Raji (cell line): ENCODE data around the gene KCNQ1OT1.

ENCODE experiments used
- POLR2A ChIP-seq: IDR thresholded peaks from 2 replicates; pipeline ENCODE4 v1.6.1; 2011; ENCODE audit warnings: low read depth, low read length, control low read depth; ENCODE audit not compliant: insufficient read depth

KCNQ1OT1 gene

DNA sequence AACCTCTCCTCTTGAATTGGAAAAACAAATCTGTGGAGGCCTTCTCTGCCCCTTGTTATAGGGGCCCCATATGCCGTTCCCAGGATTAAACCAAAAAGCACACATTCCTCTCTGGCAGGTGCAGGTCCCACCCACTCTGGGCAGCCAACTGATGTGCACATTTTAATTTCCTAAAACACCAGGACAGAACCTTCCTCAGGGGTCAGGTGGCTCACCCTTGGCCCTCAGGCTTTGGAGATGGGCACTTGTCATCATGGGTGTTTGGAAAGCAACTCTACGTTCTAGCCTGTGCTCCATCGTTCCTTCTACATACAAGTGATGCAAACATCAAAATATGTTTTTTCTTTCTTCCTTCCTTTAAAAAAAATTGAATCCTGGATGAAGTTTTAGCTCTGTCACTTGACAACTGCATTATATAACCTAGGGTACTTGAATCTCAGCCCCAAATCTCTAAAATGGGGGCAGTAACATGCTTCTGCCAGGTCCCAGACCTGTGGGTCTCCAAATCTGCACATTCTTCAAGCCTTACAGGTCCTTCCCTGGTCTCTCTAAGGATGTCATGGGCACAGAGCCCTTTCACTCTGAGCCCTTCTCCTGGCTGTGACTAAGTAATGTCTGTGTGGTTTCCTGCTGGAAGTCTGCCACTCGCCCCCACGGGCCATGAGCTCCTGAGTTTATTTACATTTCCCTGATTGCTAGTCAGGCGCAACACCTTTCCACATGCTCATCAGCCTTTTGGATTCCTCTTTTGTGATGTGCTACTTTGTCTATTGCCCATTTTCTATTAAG is 43.8 kb downstream of the KCNQ1OT1 start:
- TF ChIP-seq POLR2A: no peak

DNA sequence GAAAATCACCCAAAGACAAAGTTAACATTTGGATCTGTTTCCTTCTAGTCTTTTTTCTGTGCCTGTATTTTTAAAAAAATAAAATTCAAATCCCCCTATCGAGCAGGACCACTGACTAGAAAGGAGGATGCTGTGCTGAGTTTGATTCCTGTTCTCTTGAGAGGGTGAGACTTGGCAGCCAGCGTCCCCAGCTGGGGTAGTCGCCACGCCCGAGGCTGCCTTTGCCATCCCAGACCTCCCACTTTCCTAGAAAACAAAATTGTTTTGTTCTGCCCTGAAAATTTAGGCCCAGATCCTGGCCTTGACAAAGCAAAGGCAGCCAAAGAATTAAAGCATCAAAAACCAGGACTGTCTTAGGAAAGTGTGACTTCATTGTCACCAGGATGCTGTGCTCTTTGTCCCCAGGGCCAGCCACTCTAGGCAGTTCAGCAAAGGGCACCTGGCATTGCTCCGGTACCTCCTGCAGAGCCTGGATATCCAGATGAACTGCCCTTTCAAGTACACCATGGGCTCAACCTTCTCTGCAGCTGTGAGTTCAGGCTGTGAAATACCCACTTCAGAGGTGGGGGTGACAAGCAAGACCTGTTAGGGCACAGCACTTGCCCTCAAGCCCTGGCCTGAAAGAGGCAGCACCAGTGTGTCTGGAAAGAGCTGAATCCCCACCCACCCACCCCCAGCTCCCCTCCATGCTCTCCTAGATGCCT is 44.6 kb downstream of the KCNQ1OT1 start:
- TF ChIP-seq POLR2A: no peak

DNA sequence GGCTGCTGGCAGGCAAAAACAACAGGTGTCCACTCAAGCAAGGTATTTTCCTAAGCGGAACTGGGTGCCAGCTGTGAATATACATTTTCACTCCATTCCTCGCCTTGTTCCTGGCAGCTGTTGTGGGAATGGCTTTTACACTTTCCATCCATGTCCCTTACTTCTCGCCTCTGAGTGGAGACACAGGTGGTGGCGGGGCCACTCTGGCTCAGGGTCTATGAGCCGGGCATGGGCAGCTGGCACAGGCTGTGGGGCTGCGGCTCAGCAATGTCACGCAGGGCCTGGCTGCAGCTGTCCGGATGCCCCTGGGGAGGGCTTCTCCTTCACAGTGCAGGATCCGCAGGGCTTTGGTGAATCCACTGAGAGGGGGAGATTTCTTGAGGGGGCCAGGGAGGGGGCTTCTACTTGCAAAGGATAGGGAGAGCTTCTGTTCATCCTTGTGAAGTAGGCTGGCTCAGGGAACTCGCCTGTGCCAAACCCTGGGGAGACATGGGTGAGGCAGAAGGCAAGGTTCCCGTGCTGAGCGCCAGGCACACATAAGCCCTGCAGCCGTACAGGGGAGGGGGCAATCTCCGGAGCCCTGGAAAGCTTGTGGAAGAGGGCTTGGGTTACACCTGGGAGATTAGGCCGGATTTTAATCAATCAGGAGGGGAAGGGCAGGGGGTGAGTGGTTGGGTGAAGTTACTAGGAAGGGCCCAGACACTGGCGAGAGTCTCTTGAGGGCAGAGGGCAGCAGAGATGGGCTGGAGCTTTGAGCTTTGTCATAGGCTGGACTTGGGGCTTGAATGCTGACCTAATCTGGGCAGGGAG is 45.7 kb downstream of the KCNQ1OT1 start:
- no peak for TF ChIP-seq POLR2A

DNA sequence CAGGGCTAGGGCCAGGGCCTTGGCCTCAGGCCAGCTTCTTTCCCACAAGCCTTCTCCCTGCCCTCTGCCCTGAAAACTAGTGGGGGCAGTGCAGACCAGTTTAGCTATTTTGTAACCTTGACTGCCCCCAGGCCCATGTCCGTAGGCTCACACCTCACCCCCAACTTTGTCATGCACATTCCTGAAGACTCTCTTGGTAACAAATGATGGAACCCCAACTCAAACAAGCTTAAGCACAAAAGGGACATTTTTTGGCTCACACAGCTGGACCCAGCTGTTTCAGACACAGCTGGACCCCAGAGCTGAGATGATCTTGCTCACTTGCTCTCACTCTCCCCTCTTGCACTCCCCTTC is 46.6 kb downstream of the KCNQ1OT1 start:
- no peak for TF ChIP-seq POLR2A

DNA sequence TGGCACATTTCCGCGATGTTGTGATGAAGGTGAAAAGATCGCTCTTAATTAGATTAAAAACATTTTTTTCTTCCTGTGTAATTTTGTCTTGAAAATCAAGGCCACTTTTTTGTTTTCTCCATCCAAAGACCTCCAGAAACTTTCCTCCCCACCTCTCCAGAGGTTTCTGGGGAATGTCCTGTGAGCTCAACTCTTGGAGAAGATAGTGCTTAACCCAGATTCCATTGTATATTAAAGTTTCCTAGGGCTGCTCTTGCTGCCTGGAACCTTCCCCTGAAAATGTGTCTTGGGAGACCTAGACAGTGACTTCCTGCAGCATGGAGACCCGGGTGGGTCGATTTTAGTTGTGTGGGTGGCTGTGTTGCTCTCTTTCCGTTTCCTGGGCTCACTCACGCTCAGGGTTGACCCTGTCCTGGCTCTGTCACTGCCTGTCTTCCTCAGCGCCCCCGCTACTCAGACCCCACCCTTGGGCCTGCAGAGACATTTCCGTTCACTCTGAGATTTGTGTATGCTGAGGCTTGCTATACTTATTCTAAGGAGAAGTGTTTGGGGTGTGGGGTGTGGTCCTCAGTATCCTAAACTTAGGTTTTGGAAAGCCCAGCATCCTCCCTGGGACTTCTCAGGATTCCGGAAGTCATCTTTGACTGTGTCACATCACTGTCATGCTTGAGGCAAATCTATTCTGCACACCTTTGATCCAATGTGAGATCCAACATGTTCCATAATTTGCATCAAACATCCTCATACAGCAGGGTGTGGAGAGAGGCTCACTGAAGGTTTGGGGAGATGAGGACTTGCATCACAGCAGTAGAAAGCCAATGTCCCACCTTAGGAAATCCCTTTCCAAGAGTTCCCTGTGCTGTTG is 47.2 kb downstream of the KCNQ1OT1 start:
- TF ChIP-seq POLR2A: no peak

DNA sequence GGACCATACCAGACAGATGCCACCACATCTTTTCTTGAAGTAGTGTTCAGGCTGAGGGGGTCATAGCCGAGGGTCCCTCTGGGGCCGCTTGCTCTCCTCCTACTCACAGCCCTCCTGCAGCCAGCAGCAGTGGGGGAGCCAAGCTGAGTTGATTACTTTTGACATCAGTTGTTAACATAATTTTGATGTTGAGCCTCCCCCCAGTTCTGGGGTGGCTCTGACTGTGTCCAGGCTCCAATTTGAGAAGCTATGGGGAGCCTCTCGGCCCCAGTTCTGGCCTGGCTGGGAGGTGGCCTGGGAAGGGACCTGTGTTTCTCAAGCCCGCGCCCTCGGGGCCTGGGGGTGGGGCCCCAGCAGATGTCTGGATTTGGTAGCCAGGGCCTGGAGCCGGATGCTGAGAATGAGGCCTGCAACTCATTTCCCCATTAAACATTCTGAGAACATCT is 47.9 kb downstream of the KCNQ1OT1 start:
- TF ChIP-seq POLR2A: no peak

DNA sequence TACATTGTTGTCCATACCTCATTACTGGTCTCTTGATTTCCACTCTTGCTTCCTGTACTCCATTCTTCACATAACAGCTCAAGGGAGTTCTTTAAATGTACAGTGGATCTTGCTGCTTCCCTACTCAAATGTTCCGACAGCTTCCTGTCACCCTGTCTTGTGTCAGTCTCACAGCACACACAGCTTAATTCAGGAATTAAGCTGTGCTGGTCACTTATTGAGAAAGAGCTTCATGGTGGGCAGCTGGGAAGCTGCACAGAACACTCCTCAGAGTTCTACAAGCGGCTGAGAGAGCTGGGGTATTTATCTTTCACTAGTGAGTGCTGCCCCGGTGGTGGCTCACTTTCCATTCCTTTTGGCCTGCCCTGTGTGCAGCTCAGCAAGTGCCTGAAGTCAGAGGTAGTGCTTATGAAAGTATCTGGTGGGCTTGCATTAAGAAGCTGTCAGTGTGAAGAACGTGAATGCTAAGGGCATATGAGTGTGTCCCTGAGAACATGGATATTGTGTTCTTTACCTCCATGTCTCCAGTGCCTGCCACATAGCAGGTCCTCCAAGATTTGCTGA is 48.7 kb downstream of the KCNQ1OT1 start:
- TF ChIP-seq POLR2A: no peak

DNA sequence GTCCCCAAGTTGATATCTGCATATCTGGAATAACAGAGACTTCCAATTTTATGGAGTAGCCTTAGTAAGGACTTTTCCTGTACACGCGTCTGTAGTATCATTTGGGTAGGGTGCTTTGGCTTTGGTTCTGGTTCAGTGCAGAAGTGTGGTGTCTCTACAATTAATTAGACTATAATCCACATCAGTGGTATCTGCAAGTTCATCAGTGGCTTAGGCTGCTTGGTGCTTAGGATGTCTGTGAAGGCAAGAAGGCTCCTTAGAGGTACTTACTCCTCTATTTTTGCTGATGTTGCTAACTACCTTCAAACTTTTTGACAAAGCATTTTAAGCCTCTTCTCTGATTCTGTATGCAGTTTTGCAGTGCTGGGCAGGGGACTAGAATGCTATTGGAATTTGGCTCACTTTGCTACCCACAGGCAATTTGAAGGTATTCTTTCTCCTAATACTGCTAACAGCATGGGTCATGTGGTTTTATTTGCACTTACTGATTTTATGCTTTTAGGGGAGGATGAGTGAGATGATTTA is 49.4 kb downstream of the KCNQ1OT1 start:
- no peak for TF ChIP-seq POLR2A

DNA sequence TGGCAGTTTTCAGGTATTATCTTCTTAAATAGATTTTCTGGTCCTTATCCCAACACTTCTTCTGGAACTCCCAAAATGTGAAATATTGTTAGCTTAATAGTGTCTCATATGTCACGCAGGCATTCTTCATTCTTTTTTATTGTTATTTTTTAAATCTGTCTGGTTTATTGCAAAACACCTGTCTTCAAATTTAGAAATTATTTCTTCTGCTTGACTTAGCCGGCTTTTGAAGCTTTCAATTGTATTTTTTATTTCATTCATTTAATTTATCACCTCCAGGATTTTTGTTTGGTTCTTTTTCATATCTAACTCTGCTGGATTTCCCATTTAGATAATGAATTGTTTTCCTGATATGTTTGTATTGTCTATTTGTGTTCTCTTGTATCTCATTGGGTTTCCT is 49.9 kb downstream of the KCNQ1OT1 start:
- TF ChIP-seq POLR2A: no peak

DNA sequence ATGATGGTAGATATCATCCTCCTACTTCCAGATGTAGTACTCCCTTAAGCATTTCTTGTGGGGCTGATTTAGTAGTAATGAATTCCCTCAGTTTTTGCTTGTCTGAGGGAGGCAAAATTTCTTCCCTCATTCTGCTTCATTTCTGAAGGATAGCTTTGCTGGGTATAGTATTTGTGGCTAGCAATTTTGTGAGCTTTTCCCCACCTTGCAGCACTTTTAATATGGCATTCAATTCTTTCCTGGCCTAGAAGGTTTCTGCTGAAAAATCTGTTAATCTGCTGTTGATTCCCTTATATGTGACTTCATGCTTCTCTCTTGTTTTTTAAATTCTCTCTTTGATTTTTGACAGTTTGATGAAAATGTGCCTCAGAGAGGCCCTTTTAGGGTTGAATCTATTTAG is 50.4 kb downstream of the KCNQ1OT1 start:
- no peak for TF ChIP-seq POLR2A

DNA sequence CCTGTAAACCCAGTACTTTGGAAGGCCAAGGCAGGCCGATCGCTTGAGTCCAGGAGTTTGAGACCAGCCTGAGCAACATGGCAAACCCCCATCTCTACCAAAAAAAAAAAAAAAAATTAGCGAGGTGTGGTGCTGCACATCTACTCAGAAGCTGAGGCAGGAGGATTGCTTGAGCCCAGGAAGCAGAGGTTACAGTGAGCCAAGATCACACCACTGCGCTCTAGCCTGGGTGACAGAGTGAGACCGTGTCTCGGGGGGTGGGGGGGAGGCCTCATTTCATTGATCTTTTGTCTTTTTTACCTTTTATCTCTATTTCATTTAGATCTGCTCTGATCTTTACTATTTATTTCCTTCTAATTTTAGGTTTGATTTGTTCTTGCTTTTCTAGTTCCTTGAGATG is 51.8 kb downstream of the KCNQ1OT1 start:
- TF ChIP-seq POLR2A: no peak

DNA sequence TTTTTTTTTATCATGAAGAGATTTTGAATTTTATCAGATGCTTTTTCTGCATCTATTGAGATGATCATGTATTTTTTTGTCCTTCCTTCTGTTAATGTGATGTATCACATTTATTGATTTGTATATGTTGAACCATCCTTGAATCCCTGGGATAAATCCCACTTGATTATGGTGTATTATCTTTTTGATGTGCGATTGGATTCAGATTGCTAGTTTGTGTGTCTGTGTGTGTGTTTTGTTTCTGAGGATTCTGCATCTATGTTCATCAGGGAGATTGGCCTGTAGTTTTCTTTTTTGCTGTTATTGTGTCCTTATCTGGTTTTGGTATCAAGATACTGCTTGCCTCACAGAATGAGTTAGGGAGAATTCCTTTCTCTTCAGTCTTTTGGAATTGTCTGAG is 52.6 kb downstream of the KCNQ1OT1 start:
- TF ChIP-seq POLR2A: no peak

DNA sequence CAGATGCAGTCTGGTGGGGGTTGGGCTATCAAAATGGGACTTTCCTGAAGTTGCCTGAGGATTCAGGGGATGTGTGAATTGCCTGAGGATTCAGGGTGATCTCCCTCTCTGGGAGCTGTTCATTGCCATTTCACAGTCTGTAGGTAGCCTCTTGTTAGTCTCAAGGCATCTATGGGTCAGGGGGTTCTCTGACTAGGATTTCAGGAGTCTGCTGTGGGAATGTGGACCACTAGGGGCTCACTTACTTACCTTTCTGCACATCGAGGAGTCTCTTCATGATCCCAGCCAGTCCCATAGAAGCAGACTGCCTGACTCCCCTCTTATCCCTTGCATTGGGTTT is 54.0 kb downstream of the KCNQ1OT1 start:
- no peak for TF ChIP-seq POLR2A
